ENCODE data around the gene NSUN7. TPM values are rescaled to one million over a fixed set of nuclear protein-coding genes. Genes with fewer than 3 reads are reported as not detected.

The NSUN7 gene
- total RNA-seq, 6 experiments from 2014 or later = not detected

DNA sequence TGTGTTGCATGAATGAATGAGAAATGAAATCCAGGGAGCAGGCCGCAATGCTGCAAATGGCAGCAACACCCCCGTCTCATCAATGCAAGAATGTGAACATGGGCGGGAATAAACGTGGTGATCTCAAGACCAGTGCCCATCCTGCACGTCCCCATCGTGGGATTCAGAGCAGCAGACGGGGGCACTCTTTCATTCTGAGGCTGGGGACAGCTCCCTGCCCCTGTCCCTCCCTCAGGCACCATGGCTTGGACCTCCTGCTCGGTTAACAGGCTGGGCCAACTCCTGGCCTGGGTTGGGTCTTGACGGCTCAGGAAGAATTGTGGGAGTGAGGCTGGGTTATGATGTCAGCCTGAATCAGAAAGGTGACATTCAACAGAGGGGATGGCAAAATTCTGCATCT is 78.9 kb downstream of the NSUN7 start:
- Mint-ChIP-seq H3K36me3 (ENCODE audit: low read depth) (peaks cover 29% of the 10 kb centered on the region; the same call in 1 of the 2 replicates), H3K27ac (no peak overlapping the region), H3K27me3 (ENCODE audit: insufficient read depth) (no peaks in the 10 kb centered on the region; the same call in 1 of the 2 replicates), H3K4me1 (ENCODE audit: low read depth) (no peaks in the 10 kb centered on the region), H3K4me3 (no peak overlapping the region), H3K9me3 (no peaks in the 10 kb centered on the region)
- DNase-seq = no peak
- TF ChIP-seq, protein P1, sequence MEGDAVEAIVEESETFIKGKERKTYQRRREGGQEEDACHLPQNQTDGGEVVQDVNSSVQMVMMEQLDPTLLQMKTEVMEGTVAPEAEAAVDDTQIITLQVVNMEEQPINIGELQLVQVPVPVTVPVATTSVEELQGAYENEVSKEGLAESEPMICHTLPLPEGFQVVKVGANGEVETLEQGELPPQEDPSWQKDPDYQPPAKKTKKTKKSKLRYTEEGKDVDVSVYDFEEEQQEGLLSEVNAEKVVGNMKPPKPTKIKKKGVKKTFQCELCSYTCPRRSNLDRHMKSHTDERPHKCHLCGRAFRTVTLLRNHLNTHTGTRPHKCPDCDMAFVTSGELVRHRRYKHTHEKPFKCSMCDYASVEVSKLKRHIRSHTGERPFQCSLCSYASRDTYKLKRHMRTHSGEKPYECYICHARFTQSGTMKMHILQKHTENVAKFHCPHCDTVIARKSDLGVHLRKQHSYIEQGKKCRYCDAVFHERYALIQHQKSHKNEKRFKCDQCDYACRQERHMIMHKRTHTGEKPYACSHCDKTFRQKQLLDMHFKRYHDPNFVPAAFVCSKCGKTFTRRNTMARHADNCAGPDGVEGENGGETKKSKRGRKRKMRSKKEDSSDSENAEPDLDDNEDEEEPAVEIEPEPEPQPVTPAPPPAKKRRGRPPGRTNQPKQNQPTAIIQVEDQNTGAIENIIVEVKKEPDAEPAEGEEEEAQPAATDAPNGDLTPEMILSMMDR (IDR thresholded peaks at IDR 0.05) = no peak

DNA sequence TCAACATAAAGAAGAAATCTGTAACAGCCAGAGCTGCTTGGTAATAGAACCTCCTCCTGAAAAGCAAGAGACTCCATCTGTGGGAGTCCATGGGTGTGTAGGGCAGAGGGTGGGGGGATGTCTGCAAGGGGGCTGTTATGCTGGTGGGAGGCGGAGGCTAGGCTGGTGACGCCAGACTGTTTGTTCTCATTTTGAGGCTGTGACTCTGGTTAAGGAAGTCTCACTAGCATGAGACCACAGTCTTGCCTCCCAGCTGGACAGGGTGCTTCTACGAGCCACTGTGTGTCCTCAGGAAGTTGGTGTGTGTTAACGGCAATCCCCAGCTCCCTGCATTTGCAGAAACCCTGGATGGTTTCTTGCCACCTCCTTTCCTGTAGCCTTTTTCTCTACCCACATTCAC is 79.8 kb downstream of the NSUN7 start:
- Mint-ChIP-seq H3K27ac (no peak overlapping the region), H3K27me3 (ENCODE audit: insufficient read depth) (no peaks in the 10 kb centered on the region; the same call in 1 of the 2 replicates), H3K4me3 (no peak overlapping the region), H3K36me3 (ENCODE audit: low read depth) (peaks cover 35% of the 10 kb centered on the region; the same call in 1 of the 2 replicates), H3K9me3 (no peaks in the 10 kb centered on the region), H3K4me1 (ENCODE audit: low read depth) (no peaks in the 10 kb centered on the region)
- DNase-seq = no peak
- TF ChIP-seq, protein P1 (IDR thresholded peaks at IDR 0.05) = no peak

DNA sequence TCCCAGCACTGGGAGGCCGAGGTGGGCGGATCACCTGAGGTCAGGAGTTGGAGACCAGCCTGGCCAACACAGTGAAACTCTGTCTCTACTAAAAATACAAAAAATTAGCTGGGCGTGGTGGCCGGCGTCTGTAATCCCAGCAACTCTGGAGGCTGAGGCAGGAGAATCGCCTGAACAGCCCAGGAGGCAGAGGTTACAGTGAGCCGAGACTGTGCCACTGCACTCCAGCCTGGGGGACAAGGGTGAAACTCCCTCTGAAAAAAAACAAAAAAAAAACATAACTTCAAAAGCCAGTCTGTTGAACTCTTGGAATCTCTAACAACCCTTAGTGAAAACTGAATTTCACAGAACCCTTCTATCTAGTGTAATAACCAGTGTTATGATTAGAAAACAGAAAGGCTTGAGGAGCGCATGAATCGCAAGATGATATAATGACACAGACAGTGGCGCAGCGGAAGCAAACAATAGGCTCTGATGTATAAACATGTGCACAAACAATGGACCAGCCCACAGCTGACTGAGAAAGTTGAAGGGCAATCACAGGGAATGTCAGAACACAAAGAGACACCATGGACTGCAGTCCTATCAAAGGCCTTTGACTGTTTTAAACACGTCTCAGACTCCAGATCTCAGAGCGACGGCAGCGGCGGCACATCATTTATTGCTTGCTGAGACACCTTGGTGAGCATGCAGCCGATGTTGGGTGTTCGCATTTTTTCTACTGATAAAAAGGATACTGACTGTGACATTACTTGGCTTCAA is 81.6 kb downstream of the NSUN7 start:
- Mint-ChIP-seq H3K27me3 (ENCODE audit: insufficient read depth) (peaks cover 2% of the 10 kb centered on the region), H3K27ac (no peak overlapping the region), H3K9me3 (no peaks in the 10 kb centered on the region), H3K4me1 (ENCODE audit: low read depth) (no peaks in the 10 kb centered on the region), H3K4me3 (no peak overlapping the region), H3K36me3 (ENCODE audit: low read depth) (peaks cover 36% of the 10 kb centered on the region)
- TF ChIP-seq, protein P1 (IDR thresholded peaks at IDR 0.05) = no peak
- no peak for DNase-seq

DNA sequence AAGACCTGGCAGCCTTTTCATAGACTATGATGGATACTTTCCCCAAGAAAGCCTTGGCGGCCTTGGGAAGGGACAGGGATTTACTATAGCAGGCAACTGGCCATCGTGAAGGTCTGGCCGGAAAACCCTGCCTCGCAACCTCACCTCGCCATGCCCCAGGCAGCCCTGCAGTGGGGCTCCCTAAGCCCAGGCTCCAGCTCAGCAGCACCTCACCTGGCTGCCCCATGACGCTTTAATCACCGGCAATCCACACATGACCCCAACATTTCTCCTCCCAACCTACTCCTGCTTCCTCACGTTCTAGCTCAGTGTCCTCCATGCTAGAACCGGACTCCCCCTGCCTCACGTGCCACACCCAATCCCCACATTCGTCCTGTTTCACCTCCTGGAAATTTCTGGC is 82.4 kb downstream of the NSUN7 start:
- Mint-ChIP-seq H3K27ac (no peak overlapping the region), H3K4me1 (ENCODE audit: low read depth) (no peaks in the 10 kb centered on the region), H3K4me3 (no peak overlapping the region), H3K27me3 (ENCODE audit: insufficient read depth) (peaks cover 2% of the 10 kb centered on the region), H3K9me3 (no peaks in the 10 kb centered on the region), H3K36me3 (ENCODE audit: low read depth) (peaks cover 36% of the 10 kb centered on the region)
- TF ChIP-seq, protein P1 (IDR thresholded peaks at IDR 0.05) = no peak
- DNase-seq = no peak

DNA sequence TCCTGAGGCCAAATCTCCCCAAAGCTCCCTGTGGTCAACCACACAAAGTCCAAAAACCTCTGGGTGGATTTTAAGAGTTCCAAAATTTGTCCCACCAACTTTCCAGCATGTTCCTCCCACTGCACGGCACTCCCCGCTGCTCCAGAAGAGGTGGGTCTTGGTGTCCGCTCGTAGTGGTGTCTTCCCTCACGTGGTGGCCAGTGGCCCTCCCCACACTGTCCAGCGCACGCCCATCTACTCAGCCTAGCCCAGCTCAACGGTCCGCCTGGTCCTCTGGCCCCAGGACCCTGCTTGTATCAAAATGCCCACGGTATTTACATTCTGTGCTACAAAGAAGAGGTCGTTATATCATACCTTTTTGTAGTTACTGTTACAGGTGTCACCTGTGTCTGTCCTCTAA is 83.5 kb downstream of the NSUN7 start:
- H3K27me3 Mint-ChIP-seq (ENCODE audit: insufficient read depth) = peaks cover 2% of the 10 kb centered on the region
- H3K9me3 Mint-ChIP-seq = no peaks in the 10 kb centered on the region
- H3K27ac Mint-ChIP-seq = no peak overlapping the region
- H3K36me3 Mint-ChIP-seq (ENCODE audit: low read depth) = peaks cover 32% of the 10 kb centered on the region
- H3K4me3 Mint-ChIP-seq = no peak overlapping the region
- H3K4me1 Mint-ChIP-seq (ENCODE audit: low read depth) = no peaks in the 10 kb centered on the region
- DNase-seq = no peak
- TF ChIP-seq, protein P1 (IDR thresholded peaks at IDR 0.05) = no peak
